Caki2 (cell line): ENCODE results near the gene MPZL3. TPM values are rescaled to one million over a fixed set of nuclear protein-coding genes. Genes with fewer than 3 reads are reported as not detected.
A peak's percentile ranks its signal among the peaks of the same experiment; 100 is the strongest.

ENCODE experiments used
- DNase-seq: peaks from one replicate; pipeline ENCODE4 v3.0.0-alpha.2; 2015; ENCODE audit warnings: low read depth
- in situ Hi-C: cut with HindIII; loops from 2 replicates; pipeline ENCODE4 v1.10.0; 2016; ENCODE audit warnings: low sequenced_read_pairs, low pct_unique_long_range_greater_than_20kb, mixed read lengths
- total RNA-seq: library from RNA; depleted of rRNA; stranded (reverse); fragments of >200 nt; shearing (Covaris generic); gene quantifications from 2 replicates; pipeline ENCODE4 v1.2.3, GENCODE V29; 2014; ENCODE audit warnings: low replicate concordance; rRNA removed

Gene MPZL3
- 6.0 and 9.1 TPM in 2 replicates for total RNA-seq

- in situ Hi-C loops = no loop called here
- DNase-seq = peak; percentile 85
These were observed at the start of gene MPZL3 for GRCh38 chr11:118251858-118252652. TSS of gene MPZL3 (minus strand) at chr11:118252365. CDS start at chr11:118252294, 71 bp downstream.

GRCh38 chr11:118301600-118302195, 49.5 kb upstream of the MPZL3 start:
- no peak for DNase-seq
- in situ Hi-C loops = no loop called here

GRCh38 chr11:118295815-118296454, 43.8 kb upstream of the MPZL3 start:
- in situ Hi-C loops = no loop called here

GRCh38 chr11:118295199-118295598, 43.0 kb upstream of the MPZL3 start:
- in situ Hi-C loops = no loop called here
- DNase-seq = no peak

More at GRCh38 chr11:118295815-118296454, 43.8 kb upstream of the MPZL3 start:
- DNase-seq = peak; percentile 24

GRCh38 chr11:118294053-118294452, 41.9 kb upstream of the MPZL3 start:
- no peak for DNase-seq
- in situ Hi-C loops = no loop called here

GRCh38 chr11:118291477-118292135, 39.4 kb upstream of the MPZL3 start:
- in situ Hi-C loops = no loop called here
- DNase-seq = no peak

GRCh38 chr11:118290923-118291322, 38.8 kb upstream of the MPZL3 start:
- no peak for DNase-seq
- in situ Hi-C loops = no loop called here

GRCh38 chr11:118289401-118289800, 37.2 kb upstream of the MPZL3 start:
- no peak for DNase-seq
- in situ Hi-C loops = no loop called here

- in situ Hi-C loops = no loop called here
- DNase-seq = no peak
These were observed 34.8 kb upstream of the MPZL3 start for GRCh38 chr11:118287006-118287405.

GRCh38 chr11:118286545-118286944, 34.4 kb upstream of the MPZL3 start:
- no peak for DNase-seq
- in situ Hi-C loops = no loop called here

- DNase-seq = no peak
- in situ Hi-C loops = no loop called here
These were observed 31.7 kb upstream of the MPZL3 start for GRCh38 chr11:118283756-118284350.

- DNase-seq = no peak
- in situ Hi-C loops = no loop called here
These were observed 31.0 kb upstream of the MPZL3 start for GRCh38 chr11:118283037-118283636.

GRCh38 chr11:118282606-118283005, 30.4 kb upstream of the MPZL3 start:
- DNase-seq = no peak
- in situ Hi-C loops = no loop called here

GRCh38 chr11:118281284-118281683, 29.1 kb upstream of the MPZL3 start:
- in situ Hi-C loops = no loop called here
- no peak for DNase-seq

- DNase-seq = no peak
- in situ Hi-C loops = no loop called here
These were observed 25.1 kb upstream of the MPZL3 start for GRCh38 chr11:118277312-118277711.

GRCh38 chr11:118276422-118276821, 24.3 kb upstream of the MPZL3 start:
- no peak for DNase-seq
- in situ Hi-C loops = no loop called here

GRCh38 chr11:118275176-118275575, 23.0 kb upstream of the MPZL3 start:
- in situ Hi-C loops = no loop called here
- DNase-seq = no peak

GRCh38 chr11:118274186-118274585, 22.0 kb upstream of the MPZL3 start:
- no peak for DNase-seq
- in situ Hi-C loops = no loop called here
